Fibroblast of skin of abdomen (primary cell): ENCODE measurements around the gene MYL5.
"Not testable (repeated sequence)": the region's sequence is repeated elsewhere in the genome, so short reads cannot be mapped to it uniquely, and the experiment has no call there.

Source experiments
- DNase-seq: peaks from one replicate; pipeline ENCODE4 v3.0.0-alpha.2; 2013

Gene MYL5

DNA sequence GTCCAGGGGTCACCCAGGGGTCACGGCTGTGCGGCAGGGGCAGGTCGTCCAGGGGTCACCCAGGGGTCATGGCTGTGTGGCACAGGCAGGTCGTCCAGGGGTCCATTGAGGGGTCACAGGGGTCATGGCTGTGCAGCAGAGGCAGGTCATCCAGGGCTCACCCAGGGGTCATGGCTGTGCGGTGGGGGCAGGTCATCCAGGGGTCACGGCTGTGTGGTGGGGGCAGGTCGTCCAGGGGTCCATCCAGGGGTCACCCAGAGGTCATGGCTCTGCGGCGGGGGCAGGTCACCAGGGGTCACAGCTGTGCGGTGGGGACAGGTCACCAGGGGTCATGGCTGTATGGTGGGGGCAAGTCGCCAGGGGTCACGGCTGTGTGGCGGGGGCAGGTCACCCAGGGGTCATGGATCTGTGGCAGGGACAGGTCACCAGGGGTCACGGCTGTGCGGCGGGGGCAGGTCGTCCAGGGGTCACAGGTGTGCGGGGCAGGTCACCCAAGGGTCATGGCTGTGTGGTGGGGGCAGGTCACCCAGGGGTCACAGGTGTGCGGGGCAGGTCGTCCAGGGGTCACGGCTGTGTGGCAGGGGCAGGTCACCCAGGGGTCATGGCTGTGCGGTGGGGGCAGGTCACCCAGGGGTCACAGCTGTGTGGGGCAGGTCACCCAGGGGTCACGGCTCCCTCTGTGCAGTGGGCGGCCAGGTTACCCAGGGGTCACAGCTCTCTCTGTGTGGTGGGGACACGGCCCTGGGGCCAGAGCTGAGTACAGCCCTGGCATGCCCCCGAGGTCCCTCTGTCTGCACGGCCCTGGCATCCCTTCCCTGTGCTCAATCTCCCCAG lies 16.3 kb upstream of the MYL5 start:
- DNase-seq: no peak

DNA sequence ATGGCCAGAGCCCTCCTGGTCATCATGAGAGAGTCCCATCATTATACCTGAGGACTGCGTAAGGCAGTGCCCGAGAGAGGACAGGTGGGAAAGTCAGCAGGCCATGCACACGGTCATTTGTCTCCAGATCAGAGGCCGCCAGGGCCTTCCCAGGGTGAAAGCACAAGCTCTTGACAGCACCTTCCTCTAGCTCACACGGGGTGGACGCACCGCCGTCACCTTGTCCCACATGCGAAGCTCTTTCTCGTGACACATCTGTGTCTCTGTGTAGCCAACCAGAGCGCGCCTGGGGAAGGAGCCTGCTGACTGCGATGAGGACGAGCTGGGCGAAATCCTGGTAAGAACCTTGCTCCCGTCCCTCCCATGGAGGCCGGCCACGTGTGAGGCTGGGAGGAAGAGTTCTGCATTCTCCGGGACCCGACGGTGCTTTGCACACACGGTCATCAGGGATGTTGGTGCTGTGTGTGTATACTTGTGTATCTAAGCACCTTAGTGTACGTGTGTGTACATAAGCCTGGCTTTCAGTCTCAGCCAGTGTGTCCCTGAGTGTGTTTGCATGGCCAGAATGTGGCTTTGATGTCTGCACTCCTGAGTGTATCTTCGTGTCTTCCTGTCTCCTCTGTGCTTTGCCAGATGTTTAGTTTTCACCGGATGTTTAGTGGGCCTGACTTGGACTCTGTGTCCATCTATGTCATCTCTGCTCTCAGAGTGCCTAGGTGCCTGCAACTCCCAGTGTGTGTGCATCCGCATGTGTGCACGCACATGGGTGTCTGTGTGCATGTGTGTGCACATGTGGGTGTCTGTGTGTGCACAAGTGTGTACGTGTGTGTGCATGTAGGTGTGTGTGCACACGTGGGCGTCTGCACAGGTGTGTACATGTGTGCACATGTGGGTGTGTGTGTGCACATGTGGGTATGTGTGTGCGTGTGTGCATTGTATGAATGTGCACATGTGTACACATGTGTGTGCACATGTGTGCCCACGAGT lies 15.4 kb upstream of the MYL5 start:
- no peak for DNase-seq

DNA sequence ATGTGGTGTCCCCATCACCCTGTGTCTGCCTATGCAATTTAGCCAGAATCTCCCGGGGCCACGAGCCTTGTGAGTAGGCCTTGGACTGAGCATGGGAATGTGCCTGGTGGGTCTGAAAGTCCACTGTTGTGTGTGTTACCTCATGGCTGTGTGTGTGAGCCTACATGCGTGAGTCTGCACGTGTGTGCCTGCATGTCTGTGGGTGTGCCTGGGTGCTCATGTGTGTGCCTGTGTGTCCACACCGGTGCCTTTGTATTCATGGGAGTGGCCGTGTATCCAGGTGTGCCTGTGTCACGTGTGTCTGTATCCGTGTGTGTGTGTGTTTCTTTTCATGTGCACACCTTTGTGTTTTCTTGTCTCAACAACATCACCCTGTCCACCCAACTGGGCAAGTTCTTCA lies 14.5 kb upstream of the MYL5 start:
- no peak for DNase-seq

DNA sequence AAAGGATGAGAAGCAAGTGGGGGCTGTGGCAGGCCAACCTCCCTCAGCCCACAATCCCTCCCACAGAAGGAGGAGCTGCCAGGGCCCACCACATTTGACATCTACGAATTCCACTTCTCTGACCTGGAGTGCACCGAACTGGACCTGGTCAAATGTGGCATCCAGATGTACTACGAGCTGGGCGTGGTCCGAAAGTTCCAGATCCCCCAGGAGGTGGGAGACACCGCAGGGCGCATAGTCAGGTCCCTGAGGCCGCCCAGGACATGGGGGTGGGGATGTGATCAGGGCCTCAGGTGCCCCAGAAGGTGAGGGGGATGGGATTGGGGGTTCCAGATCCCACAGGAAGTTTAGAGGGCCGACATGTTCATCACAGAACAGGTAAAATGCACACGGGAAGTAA lies 13.9 kb upstream of the MYL5 start:
- DNase-seq: no peak

DNA sequence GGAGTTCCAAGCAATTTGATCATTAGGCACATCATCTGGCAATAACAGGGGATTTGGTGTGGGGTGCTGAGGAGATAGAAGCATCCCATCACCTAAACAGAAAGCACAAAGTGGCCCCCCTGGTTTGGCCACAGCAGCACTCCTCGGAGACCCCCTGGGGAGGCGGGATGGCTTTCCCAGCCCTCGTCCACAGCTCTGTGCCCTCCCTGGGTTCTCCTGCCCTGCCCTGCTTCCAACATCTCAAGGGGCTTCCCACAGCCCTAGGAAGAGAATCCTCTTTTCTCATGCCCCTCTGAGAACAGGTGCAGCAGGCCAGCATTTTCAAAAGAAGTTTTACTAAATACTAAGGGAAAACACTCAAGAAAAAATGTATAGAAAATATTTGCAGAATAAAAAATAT lies 13.1 kb upstream of the MYL5 start:
- DNase-seq: no peak

DNA sequence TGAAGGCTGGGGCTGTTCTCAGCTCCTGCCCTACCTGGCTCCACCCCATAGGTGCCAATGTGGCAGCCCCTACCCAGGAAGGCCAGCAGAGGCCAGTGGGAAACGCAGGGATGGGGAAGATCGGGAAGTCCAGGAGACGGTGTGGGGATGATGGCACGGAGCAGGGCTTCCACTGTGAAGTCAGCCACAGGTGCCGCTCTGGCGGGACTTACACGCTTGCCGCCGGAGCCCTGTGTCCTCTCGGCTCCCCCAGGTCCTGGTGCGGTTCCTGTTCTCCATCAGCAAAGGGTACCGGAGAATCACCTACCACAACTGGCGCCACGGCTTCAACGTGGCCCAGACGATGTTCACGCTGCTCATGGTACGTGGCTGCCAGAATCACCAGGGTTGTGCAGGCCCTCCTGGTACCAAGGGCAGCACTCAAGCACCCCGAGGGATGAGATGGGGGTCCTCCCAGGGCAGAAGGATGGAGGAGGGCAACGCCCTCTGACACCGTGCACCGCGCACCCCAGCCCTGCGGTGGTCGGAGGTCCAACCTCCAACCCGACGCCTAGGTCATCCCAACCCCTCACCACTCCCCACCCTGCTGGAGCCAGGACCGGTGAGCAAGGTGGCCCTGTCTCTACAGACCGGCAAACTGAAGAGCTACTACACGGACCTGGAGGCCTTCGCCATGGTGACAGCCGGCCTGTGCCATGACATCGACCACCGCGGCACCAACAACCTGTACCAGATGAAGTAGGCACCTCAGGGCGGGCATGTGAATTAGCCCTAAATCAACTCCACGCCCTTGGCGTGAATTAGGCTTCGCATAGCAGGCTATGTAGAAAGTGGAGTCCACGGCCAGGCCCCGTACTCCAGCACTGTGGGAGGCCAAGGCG lies 12.2 kb upstream of the MYL5 start:
- DNase-seq: no peak

DNA sequence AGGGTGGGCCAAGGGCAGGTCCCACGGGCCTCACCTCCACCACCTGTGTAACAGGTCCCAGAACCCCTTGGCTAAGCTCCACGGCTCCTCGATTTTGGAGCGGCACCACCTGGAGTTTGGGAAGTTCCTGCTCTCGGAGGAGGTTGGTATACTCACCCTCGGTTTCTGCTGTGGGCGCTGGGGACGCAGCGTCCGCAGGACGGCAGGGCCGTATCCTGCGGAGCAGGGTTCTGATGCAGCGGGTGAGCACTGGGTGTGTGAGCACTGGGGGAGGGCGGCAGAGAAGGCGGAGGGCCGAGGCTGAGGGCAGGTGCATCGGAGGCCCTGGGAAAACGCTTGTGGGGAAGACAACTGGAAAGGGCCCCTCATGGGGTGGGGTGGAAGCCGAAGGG lies 11.3 kb upstream of the MYL5 start:
- no peak for DNase-seq

DNA sequence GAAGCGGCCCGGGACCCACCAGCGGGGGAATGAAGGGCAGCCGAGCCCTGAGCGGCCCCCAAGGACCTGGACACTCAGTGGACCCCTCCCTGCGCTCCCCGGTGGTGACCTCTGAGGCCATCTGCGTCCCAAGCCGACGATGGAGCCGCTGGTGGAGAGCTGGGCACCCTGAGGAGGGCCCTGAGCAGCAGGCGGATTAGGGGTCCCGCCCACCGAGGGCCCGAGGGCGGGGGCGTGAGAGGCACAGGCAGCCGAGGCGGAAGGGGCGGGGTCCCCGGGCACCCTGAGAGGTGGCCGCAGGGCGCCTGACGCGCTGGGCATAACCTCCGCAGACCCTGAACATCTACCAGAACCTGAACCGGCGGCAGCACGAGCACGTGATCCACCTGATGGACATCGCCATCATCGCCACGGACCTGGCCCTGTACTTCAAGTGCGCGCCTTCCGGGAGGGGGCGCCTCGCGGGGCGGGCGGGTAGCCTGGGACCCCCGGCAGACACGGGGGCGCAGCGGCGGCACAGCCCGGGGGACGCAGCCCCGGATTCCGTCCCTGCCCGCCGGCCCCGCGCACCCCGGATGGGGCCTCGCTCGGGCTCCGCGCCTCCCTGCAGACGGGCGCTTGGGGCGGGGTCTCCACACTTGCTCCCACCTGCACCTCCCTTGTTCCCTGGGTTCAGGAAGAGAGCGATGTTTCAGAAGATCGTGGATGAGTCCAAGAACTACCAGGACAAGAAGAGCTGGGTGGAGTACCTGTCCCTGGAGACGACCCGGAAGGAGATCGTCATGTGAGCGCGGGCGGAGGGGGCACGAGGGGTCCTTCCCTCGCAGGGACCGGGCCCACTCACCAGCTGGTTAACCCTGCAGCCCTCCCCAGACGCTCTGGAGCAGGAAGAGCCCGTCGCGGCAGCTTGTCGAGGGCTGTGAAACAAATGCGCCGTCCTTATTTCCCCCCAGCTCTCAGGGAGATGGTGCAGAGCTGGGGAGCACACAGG lies 10.6 kb upstream of the MYL5 start:
- no peak for DNase-seq

DNA sequence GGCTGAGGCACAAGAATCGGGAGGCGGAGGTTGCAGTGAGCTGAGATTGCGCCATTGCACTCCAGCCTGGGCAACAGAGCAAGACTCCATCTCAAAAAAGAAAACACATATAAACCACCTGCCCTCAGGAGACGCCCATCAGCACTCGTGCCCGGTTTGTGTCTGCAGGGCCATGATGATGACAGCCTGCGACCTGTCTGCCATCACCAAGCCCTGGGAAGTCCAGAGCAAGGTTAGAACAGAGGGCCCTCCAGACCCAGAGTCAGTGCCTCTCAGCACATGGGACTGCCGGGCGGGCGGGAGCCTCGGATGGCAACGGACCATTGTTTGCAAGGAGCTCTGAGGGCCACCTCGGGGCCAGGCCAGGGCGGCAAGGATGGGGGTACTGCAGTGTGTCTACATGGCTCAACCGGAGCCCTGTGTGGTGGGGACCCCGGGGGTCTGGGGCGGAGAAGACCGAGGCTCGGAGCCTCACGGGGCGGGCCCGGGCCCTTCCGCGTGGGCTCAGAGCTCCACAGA lies 9.6 kb upstream of the MYL5 start:
- DNase-seq: no peak

DNA sequence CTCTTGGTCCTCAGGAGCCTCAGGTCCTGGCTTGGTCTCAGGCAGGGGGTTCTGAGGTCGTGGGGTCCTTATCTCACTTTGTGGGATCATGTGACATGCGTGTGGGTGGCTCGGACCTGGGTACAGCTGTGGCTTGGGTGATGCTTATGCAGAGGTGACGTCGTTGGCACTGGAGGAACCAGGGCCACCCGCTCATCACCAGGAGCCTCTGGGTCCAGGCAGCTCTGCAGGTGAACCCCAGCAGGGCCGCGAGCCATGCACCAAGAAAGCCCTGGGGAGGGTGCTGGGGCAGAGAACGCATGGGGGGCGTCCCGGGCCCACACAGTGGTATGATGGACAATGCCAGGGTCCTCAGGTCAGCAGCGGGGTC lies 9.0 kb upstream of the MYL5 start:
- no peak for DNase-seq

DNA sequence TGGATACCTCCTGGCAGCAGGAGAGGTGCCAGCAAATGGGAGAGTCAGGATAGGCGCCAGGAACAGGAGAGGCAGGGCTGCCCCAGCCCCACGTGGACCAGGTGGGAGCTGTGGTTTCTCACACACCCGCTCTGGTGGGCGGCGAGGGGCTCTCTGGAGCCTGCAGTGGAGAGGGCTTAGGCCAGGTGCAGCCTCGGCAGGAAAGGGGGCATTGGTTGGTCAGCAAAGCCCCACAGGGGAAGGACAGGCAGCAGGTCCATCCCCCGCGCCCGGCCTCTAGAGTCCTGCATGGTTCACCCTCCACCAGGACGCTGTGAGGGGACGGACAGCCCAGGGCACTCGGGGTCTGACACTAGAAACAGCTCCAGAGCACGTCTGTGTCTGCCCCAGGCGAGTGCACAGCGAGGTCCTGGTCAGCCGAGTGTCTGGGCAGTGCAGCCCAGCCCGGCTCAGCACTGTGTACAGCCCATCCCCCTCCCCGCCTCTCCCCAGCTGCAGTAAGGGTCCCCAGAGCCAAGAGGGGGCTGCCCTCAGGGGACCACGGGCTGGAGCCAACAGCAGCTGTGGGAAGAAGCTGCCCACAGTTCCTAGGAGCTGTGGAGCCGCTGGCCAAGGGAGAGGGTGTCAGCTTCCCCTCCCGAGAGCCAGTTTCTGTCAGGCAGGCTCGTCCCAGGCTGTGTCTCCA lies 8.4 kb upstream of the MYL5 start:
- no peak for DNase-seq

DNA sequence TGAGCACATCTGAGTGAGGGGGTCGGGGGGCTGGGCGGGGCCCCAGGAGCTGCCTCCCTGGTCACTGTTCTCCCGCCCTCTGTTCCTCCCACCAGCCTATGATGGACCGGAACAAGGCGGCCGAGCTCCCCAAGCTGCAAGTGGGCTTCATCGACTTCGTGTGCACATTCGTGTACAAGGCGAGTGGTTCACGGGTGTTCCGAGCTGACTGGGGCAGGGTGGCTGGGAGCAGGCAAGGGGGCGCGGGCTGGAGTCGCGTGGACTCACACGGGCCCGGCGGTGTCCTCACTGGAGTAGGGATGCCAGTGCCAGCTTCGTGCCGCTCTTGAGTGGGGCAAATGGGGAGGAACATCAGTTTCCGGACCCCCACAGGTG lies 7.9 kb upstream of the MYL5 start:
- DNase-seq: no peak

DNA sequence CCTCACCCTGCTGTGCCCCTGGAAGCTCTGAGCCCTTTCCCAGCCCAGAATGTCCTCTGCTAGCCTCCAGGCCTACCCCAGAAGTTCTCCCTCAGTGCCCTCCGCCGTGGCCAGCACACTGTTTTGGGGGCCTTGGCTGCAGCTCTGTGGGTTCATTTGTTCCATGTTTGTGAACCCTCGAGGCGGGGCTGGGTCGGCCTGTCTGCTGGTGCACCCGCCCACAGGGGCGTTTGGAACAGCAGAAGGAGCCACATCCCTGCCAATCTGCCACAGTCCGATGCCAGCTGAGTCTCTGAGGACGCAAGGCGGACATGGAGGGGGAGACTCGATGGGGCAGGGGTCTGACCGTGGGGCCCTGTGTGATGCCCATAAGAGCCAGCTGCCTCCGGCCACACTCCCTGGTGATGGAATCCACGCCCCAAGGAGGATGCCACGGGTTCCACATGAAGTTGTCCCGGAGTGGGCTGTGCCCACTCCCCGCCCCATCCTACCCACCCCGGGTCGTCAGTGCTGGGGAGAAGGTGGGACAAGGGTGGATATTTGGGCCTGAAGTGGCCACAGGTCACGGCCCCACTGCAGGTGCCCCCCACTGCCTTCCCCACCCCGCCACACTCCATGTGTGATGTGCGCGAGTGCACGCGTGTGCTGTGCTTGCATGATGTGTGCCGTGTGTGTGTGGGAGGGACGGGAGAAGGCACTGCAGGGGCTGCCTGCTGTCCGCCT lies 7.4 kb upstream of the MYL5 start:
- no peak for DNase-seq

DNA sequence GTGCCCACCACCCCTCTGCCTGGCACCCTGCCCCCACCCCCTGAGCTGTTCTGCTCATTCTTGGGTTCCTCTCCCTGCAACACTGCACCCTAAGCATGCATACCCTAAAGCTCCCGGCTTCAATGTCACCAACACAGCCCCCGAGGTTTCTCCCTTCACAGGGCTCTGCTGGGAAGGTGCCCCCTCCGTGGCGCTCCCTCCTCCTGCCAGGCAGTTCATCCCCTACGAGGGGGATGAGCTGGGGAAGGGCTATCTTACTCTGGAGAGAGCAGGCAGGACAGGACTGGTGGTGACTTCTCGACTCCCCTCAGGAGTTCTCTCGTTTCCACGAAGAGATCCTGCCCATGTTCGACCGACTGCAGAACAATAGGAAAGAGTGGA lies 6.8 kb upstream of the MYL5 start:
- no peak for DNase-seq

DNA sequence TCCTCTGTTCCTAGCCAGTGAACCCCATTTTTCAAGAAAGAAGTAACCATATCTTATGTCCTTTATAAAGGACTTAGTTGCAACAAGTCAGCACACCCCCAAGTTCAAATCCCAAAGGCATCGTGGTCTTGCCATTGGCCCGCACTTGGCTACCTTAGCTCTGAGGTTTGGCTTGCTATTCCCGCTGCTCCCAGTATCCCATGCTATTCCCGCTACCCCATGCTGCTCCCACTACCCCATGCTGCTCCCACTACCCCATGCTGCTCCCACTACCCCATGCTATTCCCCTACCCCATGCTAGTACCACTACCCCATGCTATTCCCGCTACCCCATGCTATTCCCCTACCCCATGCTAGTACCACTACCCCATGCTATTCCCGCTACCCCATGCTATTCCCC lies 6.1 kb upstream of the MYL5 start:
- DNase-seq: not testable (repeated sequence)

DNA sequence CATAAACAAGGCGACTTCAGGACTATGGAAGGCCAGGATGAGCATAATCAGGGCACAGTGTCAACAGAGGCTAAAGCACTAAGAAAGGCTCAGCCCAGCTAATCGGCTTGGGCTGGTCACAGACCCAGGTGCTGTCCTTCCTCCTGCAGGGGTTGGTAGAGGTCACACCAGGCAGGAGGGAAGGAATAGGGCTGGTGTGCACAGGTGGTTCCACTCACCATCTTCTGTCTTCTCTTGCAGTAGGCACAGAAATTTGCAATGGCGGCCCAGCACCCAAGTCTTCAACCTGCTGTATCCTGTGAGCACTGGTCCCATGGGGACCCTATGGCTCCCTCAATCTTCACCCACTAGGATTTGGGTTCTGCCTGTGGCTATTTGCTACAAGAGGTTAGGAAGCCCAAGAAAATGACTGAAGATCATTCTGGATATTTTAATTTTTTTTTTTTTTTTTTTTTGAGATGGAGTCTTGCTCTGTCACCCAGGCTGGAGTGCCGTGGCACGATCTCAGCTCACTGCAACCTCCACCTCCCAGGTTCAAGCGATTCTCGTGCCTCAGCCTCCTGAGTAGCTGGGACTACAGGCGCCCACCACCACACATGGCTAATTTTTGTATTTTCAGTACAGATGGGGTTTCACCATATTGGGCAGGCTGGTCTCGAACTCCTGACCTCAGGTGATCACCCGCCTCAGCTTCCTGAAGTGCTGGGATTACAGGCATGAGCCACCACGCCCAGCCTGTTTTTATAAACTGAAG lies 4.4 kb upstream of the MYL5 start:
- not testable (repeated sequence) for DNase-seq

DNA sequence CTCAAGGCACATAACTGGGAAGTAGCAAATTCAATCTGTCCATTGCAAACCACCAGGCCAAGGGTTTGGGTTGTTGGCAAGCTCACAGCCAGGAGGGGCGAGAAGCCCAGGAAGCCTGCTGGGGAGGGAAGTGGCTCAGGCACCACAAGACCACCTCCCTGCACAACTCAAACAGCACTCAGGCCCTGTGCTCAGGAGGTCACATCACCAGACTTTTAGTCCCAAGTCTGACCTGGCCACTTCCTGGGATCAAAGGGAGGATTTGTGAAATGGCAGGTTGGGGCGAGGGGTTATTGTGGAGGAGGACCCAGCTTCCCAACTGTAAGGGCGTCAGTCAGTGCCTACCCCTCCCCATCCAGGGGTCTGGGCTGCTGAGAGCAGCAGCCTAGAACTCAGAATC lies 2.6 kb upstream of the MYL5 start:
- no peak for DNase-seq

DNA sequence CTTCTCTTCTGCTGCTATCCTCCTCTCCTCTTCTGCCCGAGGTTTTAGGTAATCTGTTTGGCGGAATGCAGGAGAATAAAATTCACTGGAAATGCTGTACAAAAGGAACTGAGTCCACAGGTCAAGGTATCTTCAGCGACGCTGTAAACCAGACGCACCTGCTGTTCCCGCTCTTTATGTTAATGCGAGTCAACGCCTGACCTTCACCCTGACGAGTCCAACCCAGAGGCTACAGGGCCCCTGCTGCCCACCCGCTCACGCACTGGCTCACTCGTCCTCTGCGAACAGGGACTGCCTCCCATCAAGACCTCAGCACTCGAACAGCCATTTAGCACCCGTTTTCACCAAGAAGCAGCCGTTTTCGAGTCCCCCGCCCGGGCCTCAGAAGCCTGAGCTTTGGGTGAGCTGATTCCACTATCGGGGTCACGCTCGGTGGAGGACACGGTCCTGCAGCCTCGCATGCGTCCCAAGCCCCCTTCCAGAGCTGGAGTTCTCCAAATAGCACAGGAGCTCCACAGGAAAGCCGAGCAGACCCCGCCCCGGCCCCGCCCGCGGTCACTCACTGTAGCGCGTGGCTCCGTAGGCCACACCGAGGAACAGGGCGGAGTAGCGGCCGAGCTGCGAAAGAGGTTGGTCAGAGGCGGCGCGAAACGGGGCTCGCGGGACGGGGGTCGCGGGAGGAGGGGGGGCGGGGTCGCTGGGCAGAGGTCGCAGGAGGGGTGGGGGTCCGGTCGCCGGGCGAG lies 822 bp upstream of the MYL5 start:
- no peak for DNase-seq
